GM23338 (cell line): ENCODE data around the gene RBFOX1. TPM values are rescaled to one million over a fixed set of nuclear protein-coding genes. Genes with fewer than 3 reads are reported as not detected.

Experiments used
- ATAC-seq: fragments of 200-7000 bp; cut with Tn5 transposase; 3 replicates; pipeline ENCODE4 v1.9.1; 2020
- DNase-seq: peaks from one replicate; pipeline ENCODE4 v3.0.0-alpha.2; 2015; ENCODE audit warnings: low spot score
- H2AFZ ChIP-seq: fragments of 200-600 bp; sonication (generic); 2 replicates; pipeline ENCODE4 v1.8.0; 2016; ENCODE audit warnings: antibody characterized with exemption, mild to moderate bottlenecking, moderate library complexity
- H3F3A ChIP-seq: fragments of 200-600 bp; sonication (generic); replicated peaks from 2 replicates; pipeline ENCODE4 v1.8.0; 2017; ENCODE audit warnings: antibody characterized with exemption, mixed run types, low read depth
- H3K27ac ChIP-seq: fragments of 200-600 bp; sonication (generic); 2 replicates; pipeline ENCODE4 v1.6.1; 2016; ENCODE audit warnings: low read depth
- H3K27me3 ChIP-seq: fragments of 200-600 bp; sonication (generic); 2 replicates; pipeline ENCODE4 v1.8.0; 2016; ENCODE audit warnings: mild to moderate bottlenecking, mixed run types, moderate library complexity; ENCODE audit not compliant: insufficient read depth
- H3K36me3 ChIP-seq: fragments of 200-600 bp; sonication (generic); 2 replicates; pipeline ENCODE4 v1.8.0; 2016; ENCODE audit warnings: mild to moderate bottlenecking; ENCODE audit not compliant: insufficient read depth
- H3K4me1 ChIP-seq: fragments of 200-600 bp; sonication (generic); 2 replicates; pipeline ENCODE4 v1.8.0; 2016; ENCODE audit warnings: mild to moderate bottlenecking, moderate library complexity; ENCODE audit not compliant: insufficient read depth
- H3K4me2 ChIP-seq: fragments of 200-600 bp; sonication (generic); 2 replicates; pipeline ENCODE4 v1.7.1; 2017; ENCODE audit warnings: mixed run types
- H3K4me3 ChIP-seq: fragments of 200-600 bp; sonication (generic); 2 replicates; pipeline ENCODE4 v1.6.1; 2016; ENCODE audit warnings: mixed run types
- H3K79me2 ChIP-seq: fragments of 200-600 bp; sonication (generic); replicated peaks from 2 replicates; pipeline ENCODE4 v1.8.0; 2017; ENCODE audit warnings: mild to moderate bottlenecking; ENCODE audit not compliant: insufficient read depth
- H3K9me2 ChIP-seq: fragments of 200-600 bp; sonication (generic); 2 replicates; pipeline ENCODE4 v1.8.0; 2017; ENCODE audit not compliant: insufficient read depth
- H4K20me1 ChIP-seq: fragments of 200-600 bp; sonication (generic); replicated peaks from 2 replicates; pipeline ENCODE4 v1.8.0; 2017; ENCODE audit warnings: mild to moderate bottlenecking; ENCODE audit not compliant: insufficient read depth
- H3K27ac Mint-ChIP-seq: 2 replicates; pipeline ENCODE4 v1.8.0; 2020; ENCODE audit warnings: inconsistent platforms, mild to moderate bottlenecking, moderate library complexity, mixed read lengths
- H3K27me3 Mint-ChIP-seq: 3 replicates; pipeline ENCODE4 v1.8.0; 2022; ENCODE audit warnings: low read depth, mild to moderate bottlenecking, moderate library complexity, mixed read lengths, inconsistent platforms; ENCODE audit not compliant: insufficient read depth, poor library complexity
- H3K36me3 Mint-ChIP-seq: 3 replicates; pipeline ENCODE4 v1.8.0; 2021; ENCODE audit warnings: low read depth, mild to moderate bottlenecking, inconsistent platforms, moderate library complexity, mixed read lengths
- H3K4me1 Mint-ChIP-seq: 3 replicates; pipeline ENCODE4 v1.8.0; 2020; ENCODE audit warnings: mild to moderate bottlenecking, inconsistent platforms, mixed read lengths
- H3K4me3 Mint-ChIP-seq: 3 replicates; pipeline ENCODE4 v1.8.0; 2021; ENCODE audit warnings: moderate library complexity, mild to moderate bottlenecking, inconsistent platforms, mixed read lengths
- H3K9me3 Mint-ChIP-seq: 3 replicates; pipeline ENCODE4 v1.8.0; 2020; ENCODE audit warnings: moderate library complexity, mild to moderate bottlenecking, inconsistent platforms, mixed read lengths
- CTCF ChIP-seq, 2 experiments: fragments of 200-600 bp in 1 of 2; sonication (generic) in 1 of 2; conservative IDR thresholded peaks; 2 replicates each; pipeline versions ENCODE4 v1.5.1 to v1.6.1; 2016 to 2017; ENCODE audit warnings: antibody characterized with exemption in 2 of 2, low read depth in 2 of 2, mild to moderate bottlenecking in 2 of 2, moderate library complexity in 1 of 2
- ETS1 ChIP-seq: IDR thresholded peaks from 2 replicates; pipeline ENCODE4 v1.6.1; 2016; ENCODE audit warnings: antibody characterized with exemption
- EZH2 ChIP-seq: fragments of 200-600 bp; sonication (generic); IDR thresholded peaks from one replicate; pipeline ENCODE4 v1.8.0; 2017; ENCODE audit warnings: antibody characterized with exemption, mild to moderate bottlenecking, low read depth; ENCODE audit not compliant: unreplicated experiment
- EZH2phosphoT487 ChIP-seq: fragments of 200-600 bp; sonication (generic); IDR thresholded peaks from one replicate; pipeline ENCODE4 v1.8.1; 2018; ENCODE audit warnings: antibody characterized with exemption; ENCODE audit not compliant: unreplicated experiment
- POLR2AphosphoS5 ChIP-seq: IDR thresholded peaks from 2 replicates; pipeline ENCODE4 v1.6.1; 2016; ENCODE audit warnings: antibody characterized with exemption, low read depth
- REST ChIP-seq: IDR thresholded peaks from one replicate; pipeline ENCODE4 v1.6.1; 2018; ENCODE audit warnings: antibody characterized with exemption; ENCODE audit not compliant: unreplicated experiment
- STAT1 ChIP-seq: IDR thresholded peaks from one replicate; pipeline ENCODE4 v1.6.1; 2016; ENCODE audit warnings: antibody characterized with exemption; ENCODE audit not compliant: unreplicated experiment
- ZNF331 ChIP-seq: fragments of 250-450 bp; sonication (Bioruptor Pico); IDR thresholded peaks from 2 replicates; pipeline ENCODE4 v1.5.0; 2020; ENCODE audit warnings: low read depth, mild to moderate bottlenecking, moderate library complexity
- ZNF462 ChIP-seq: fragments of 250-450 bp; sonication (Bioruptor Pico); IDR thresholded peaks from 2 replicates; pipeline ENCODE4 v1.5.0; 2020; ENCODE audit warnings: mild to moderate bottlenecking, moderate library complexity
- polyA plus RNA-seq: library from polyadenylated mRNA; unstranded; fragments of >200 nt; fragmentation: Nextera tagmentation; extraction: Ambion mirVana; gene quantifications from 2 replicates; pipeline ENCODE4 v1.2.1, GENCODE V29; 2016
- total RNA-seq: library from RNA; depleted of rRNA; stranded (reverse); fragments of >200 nt; shearing (Covaris generic); gene quantifications from 2 replicates; pipeline ENCODE4 v1.2.3, GENCODE V29; 2014

The RBFOX1 gene
- total and polyA plus RNA-seq, 2 experiments from 2014 or later = 2.5 to 3.6 TPM

- DNase-seq = no peak
- Histone ChIP-seq H3K79me2 (no peaks in the 10 kb centered on the region), H2AFZ (no peak overlapping the region), H3K27me3 (no peaks in the 10 kb centered on the region), H3K4me1 (no peaks in the 10 kb centered on the region), H4K20me1 (no peaks in the 10 kb centered on the region), H3K4me2 (no peak overlapping the region), H3K27ac (no peak overlapping the region), H3K36me3 (peaks cover 3% of the 10 kb centered on the region; the same call in 1 of the 2 replicates), H3F3A (no peaks in the 10 kb centered on the region), H3K9me2 (no peaks in the 10 kb centered on the region), H3K4me3 (no peak overlapping the region)
- no peak for ATAC-seq
- Mint-ChIP-seq H3K36me3 (no peaks in the 10 kb centered on the region), H3K4me1 (peaks cover 7% of the 10 kb centered on the region; the same call in 1 of the 3 replicates), H3K27ac (no peak overlapping the region), H3K4me3 (no peak overlapping the region), H3K27me3 (no peaks in the 10 kb centered on the region), H3K9me3 (no peaks in the 10 kb centered on the region)
- no peak for TF ChIP-seq STAT1
Measured at GRCh38 chr16:7579454-7579853, 246.8 kb downstream of the RBFOX1 start.

- Histone ChIP-seq H3F3A (no peaks in the 10 kb centered on the region), H3K27ac (no peak overlapping the region), H2AFZ (no peak overlapping the region), H3K79me2 (no peaks in the 10 kb centered on the region), H3K4me2 (no peak overlapping the region), H3K4me1 (no peaks in the 10 kb centered on the region), H3K9me2 (no peaks in the 10 kb centered on the region), H3K36me3 (peaks cover 3% of the 10 kb centered on the region; the same call in 1 of the 2 replicates), H3K27me3 (no peaks in the 10 kb centered on the region), H3K4me3 (no peak overlapping the region), H4K20me1 (no peaks in the 10 kb centered on the region)
- ATAC-seq (no peak), DNase-seq (no peak)
- H3K4me3 Mint-ChIP-seq = no peak overlapping the region
- no peak overlapping the region for H3K27ac Mint-ChIP-seq
- no peaks in the 10 kb centered on the region for H3K9me3 Mint-ChIP-seq
- no peaks in the 10 kb centered on the region for H3K27me3 Mint-ChIP-seq
- no peaks in the 10 kb centered on the region for H3K36me3 Mint-ChIP-seq
- peaks cover 11% of the 10 kb centered on the region; the same call in 2 of the 3 replicates for H3K4me1 Mint-ChIP-seq
- TF ChIP-seq CTCF (conservative IDR thresholded peaks at IDR 0.05; ENCODE audit: low read depth in 2 of 2) (no peak), STAT1 (no peak), REST (no peak), POLR2AphosphoS5 (no peak), ZNF462 (CRISPR knock-in tag) (no peak), ZNF331 (no peak), EZH2 (no peak), EZH2phosphoT487 (no peak), ETS1 (no peak)
Measured at GRCh38 chr16:7581175-7581574, 248.5 kb downstream of the RBFOX1 start.
